Astrocyte of the spinal cord (primary cell): Measurements from ENCODE around the gene PWWP2B.

Source experiments
- DNase-seq: peaks from one replicate; pipeline ENCODE4 v3.0.0; 2011; ENCODE audit warnings: low read depth, low spot score
- H3K4me3 ChIP-seq: 2 replicates; pipeline ENCODE4 v1.5.1; 2011; ENCODE audit warnings: low read depth, mild to moderate bottlenecking, low read length, moderate library complexity
- CTCF ChIP-seq: IDR thresholded peaks from 2 replicates; pipeline ENCODE4 v1.5.1; 2012; ENCODE audit warnings: low read depth, mild to moderate bottlenecking, low read length, inconsistent platforms
- in situ Hi-C: cut with HindIII; loops from 2 replicates; pipeline ENCODE4 v1.10.0; 2017; ENCODE audit warnings: low sequenced_read_pairs

The PWWP2B gene

GRCh38 chr10:132466520-132467463, 69.8 kb downstream of the PWWP2B start:
- no peak for DNase-seq
- in situ Hi-C loops, result no loop called here

More at GRCh38 chr10:132466520-132467463, 69.8 kb downstream of the PWWP2B start:
- no peak for TF ChIP-seq CTCF
- no peak overlapping the region for H3K4me3 ChIP-seq
